ENCODE results near the gene CCDC187.

CCDC187 gene

DNA sequence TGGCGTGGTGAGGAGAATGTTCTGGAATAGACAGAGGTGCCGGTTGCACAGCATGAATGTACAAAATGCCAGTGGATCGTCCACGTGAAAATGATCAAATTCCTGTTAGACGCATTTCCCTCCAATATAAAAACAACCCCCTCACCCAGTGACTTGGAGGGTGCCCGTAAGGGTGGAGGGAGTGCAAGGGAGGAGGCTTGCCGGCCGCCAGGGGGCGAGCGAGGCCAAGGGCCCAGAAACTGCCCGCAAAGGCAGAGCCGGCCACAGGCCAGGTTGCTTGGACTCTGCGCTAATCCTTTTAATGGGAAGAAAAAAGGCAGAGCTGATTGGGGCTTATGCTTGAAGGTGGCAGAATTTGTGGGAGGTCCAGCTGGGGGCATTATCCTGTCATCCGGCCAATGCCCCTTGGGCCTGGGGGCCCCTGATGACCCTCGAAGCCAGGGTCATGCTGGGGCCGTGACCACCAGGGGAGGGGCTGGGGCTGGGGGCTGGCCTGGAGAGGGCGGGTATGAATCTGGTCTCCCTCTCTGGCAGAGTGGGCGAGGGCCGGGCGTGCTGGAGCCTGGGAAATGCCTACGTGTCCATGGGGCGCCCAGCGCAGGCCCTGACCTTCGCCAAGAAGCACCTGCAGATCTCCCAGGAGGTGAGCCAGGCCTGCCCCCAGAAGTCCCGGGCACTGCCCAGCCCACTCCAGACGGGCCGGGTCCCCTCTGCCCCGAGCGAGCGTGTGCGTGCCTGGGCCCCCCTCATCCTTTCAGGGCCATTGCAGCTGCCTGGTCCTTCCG, 35.5 kb upstream of the CCDC187 start:
- Histone ChIP-seq H3K9ac (ENCODE audit: low read depth in 1 of 2, low read length in 2 of 2) (no peak overlapping the region), H3K27me3 (ENCODE audit: control insufficient read depth in 1 of 2, insufficient read depth in 2 of 2, low read length in 2 of 2) (no peaks in the 10 kb centered on the region)

DNA sequence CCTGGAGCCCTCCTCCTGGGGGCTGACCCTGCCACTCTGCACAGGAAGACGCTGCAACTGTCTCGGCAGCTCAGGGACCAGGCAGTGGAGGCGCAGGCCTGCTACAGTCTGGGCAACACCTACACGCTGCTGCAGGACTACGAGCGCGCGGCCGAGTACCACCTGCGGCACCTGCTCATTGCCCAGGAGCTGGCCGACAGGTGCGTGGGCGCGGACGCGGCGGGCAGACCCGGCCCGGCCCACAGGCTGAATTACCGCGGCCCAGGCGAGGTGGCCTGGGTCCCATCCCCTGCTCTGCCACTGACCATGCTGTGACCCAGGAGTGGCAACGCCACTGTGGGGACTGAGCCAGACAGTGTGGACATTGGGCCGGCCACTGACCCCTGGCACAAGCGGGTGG, 34.6 kb upstream of the CCDC187 start:
- Histone ChIP-seq H3K27ac (ENCODE audit: low read depth, low read length) (no peak overlapping the region), H3K4me3 (ENCODE audit: low read depth in 1 of 2, low read length in 2 of 2) (no peak overlapping the region), H3K9me3 (ENCODE audit: control insufficient read depth in 1 of 2, low read length in 2 of 2) (no peaks in the 10 kb centered on the region), H3K27me3 (ENCODE audit: control insufficient read depth in 1 of 2, insufficient read depth in 2 of 2, low read length in 2 of 2) (no peaks in the 10 kb centered on the region), H3K9ac (ENCODE audit: low read depth in 1 of 2, low read length in 2 of 2) (no peak overlapping the region), H3K36me3 (ENCODE audit: control insufficient read depth in 1 of 2, insufficient read depth in 2 of 2, low read length in 2 of 2) (no peaks in the 10 kb centered on the region), H3K4me1 (ENCODE audit: control insufficient read depth in 1 of 2, insufficient read depth in 2 of 2, low read length in 2 of 2) (peaks cover 7 to 8% of the 10 kb centered on the region in 2 donors)

More for the DNA sequence above, 35.5 kb upstream of the CCDC187 start:
- Histone ChIP-seq H3K4me1 (ENCODE audit: control insufficient read depth in 1 of 2, insufficient read depth in 2 of 2, low read length in 2 of 2) (peaks cover 7 to 8% of the 10 kb centered on the region in 2 donors), H3K36me3 (ENCODE audit: control insufficient read depth in 1 of 2, insufficient read depth in 2 of 2, low read length in 2 of 2) (no peaks in the 10 kb centered on the region), H3K27ac (ENCODE audit: low read depth, low read length) (no peak overlapping the region), H3K9me3 (ENCODE audit: control insufficient read depth in 1 of 2, low read length in 2 of 2) (no peaks in the 10 kb centered on the region), H3K4me3 (ENCODE audit: low read depth in 1 of 2, low read length in 2 of 2) (no peak overlapping the region)

DNA sequence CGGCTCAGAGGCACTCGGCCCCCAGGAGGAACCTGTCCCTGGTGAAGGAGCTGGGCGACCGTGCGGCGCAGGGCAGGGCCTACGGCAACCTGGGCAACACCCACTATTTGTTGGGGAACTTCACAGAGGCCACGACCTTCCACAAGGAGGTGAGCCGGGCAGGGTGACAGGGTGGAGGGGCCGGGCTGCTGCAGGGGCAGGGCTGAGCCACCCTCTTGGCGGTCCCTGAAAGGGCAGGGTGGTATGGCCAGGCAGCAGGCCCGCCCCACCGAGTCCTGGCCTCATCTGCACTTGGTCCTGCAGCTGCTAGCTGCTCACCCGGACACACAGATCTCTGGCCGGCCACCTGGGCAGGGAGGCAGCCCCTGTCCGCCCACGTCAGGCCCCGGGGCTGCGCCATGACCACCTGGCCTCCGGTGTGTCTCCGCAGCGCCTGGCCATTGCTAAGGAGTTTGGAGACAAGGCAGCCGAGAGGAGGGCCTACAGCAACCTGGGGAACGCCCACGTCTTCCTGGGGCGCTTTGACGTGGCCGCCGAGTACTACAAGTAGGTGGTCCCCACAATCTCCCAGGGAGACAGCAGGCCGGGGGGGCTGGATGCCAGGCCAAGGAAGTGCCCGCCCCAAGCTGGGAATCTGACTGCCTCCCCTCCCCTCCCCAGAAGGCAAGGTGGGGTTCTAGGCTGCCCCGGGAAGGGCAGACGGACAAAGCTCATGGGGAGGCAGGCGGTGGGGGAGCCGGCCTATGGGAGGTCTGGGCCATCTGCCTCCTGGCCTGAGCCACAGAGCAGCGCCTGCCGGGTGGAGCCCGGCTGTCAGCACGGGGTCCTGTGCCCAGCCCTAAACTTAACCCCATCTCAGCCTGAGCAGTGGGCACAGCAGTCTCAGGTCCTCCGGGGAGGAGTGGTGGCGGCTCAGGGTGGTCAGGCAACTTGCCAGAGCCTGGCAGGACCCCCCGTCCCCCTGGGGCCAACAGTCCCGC, 33.8 kb upstream of the CCDC187 start:
- Histone ChIP-seq H3K4me1 (ENCODE audit: control insufficient read depth in 1 of 2, insufficient read depth in 2 of 2, low read length in 2 of 2) (peaks cover 0 to 2% of the 10 kb centered on the region in 2 donors), H3K4me3 (ENCODE audit: low read depth in 1 of 2, low read length in 2 of 2) (no peak overlapping the region), H3K36me3 (ENCODE audit: control insufficient read depth in 1 of 2, insufficient read depth in 2 of 2, low read length in 2 of 2) (no peaks in the 10 kb centered on the region)

DNA sequence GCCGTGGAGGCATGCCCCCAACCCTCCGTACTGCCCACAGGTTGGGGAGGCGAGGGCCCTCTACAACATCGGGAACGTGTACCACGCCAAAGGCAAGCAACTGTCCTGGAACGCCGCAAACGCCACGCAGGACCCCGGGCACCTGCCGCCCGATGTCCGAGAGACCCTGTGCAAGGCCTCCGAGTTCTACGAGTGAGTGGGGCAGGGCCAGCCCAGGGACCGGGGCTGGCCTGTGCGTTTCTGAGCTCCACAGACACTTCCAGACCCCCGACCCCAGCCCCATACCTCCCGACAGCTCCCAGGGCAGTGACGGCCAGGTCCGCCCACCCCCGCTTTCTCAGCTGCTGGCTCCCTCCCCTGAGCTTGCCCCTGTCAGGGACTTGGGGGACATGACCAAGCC, 33.0 kb upstream of the CCDC187 start:
- H3K4me1 ChIP-seq (ENCODE audit: control insufficient read depth in 1 of 2, insufficient read depth in 2 of 2, low read length in 2 of 2) = no peaks in the 10 kb centered on the region
- H3K4me3 ChIP-seq (ENCODE audit: low read depth in 1 of 2, low read length in 2 of 2) = no peak overlapping the region
- H3K27me3 ChIP-seq (ENCODE audit: control insufficient read depth in 1 of 2, insufficient read depth in 2 of 2, low read length in 2 of 2) = no peaks in the 10 kb centered on the region
- H3K27ac ChIP-seq (ENCODE audit: low read depth, low read length) = no peak overlapping the region
- no peaks in the 10 kb centered on the region for H3K9me3 ChIP-seq (ENCODE audit: control insufficient read depth in 1 of 2, low read length in 2 of 2)
- no peaks in the 10 kb centered on the region for H3K36me3 ChIP-seq (ENCODE audit: control insufficient read depth in 1 of 2, insufficient read depth in 2 of 2, low read length in 2 of 2)
- no peak overlapping the region for H3K9ac ChIP-seq (ENCODE audit: low read depth in 1 of 2, low read length in 2 of 2)

More for the DNA sequence above, 33.8 kb upstream of the CCDC187 start:
- Histone ChIP-seq H3K27me3 (ENCODE audit: control insufficient read depth in 1 of 2, insufficient read depth in 2 of 2, low read length in 2 of 2) (no peaks in the 10 kb centered on the region), H3K9me3 (ENCODE audit: control insufficient read depth in 1 of 2, low read length in 2 of 2) (no peaks in the 10 kb centered on the region), H3K9ac (ENCODE audit: low read depth in 1 of 2, low read length in 2 of 2) (no peak overlapping the region), H3K27ac (ENCODE audit: low read depth, low read length) (no peak overlapping the region)

DNA sequence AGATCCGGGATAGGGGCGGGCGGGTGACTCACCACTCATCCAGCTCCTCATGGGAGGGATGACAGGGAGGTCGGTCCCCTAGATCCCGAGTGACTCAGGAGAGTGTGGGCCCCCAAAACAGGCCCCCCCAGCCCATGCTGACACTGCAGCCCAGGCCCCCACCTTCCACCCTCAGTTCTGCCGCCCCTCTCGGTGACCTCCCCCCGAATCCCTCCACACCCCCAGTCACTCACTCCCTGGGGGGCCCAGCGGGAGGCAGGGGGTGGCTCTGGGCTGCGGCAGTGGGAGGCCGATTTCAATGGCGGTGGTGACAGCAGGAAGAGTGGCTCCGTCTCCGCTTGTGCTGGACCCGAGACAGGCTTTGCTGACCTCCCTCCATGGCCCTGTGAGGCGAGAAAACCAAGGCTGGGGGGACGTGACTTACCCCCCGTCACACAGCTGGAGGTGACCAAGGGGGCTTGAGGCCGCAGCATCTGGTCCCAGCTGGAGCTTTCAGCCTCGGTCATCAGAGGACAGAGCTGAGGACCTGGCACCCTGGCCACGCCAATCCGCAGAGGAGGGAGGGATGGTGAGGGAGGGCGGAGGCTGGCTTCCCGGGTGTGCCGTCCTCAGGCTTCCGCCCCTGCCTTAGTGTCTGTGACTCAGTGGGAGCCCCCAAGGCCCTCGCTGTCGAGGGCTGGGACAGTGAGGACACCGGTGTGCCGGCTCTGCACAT, 32.4 kb upstream of the CCDC187 start:
- H3K27me3 ChIP-seq (ENCODE audit: control insufficient read depth in 1 of 2, insufficient read depth in 2 of 2, low read length in 2 of 2) = no peaks in the 10 kb centered on the region
- H3K4me1 ChIP-seq (ENCODE audit: control insufficient read depth in 1 of 2, insufficient read depth in 2 of 2, low read length in 2 of 2) = no peaks in the 10 kb centered on the region
- H3K4me3 ChIP-seq (ENCODE audit: low read depth in 1 of 2, low read length in 2 of 2) = no peak overlapping the region
- no peak overlapping the region for H3K9ac ChIP-seq (ENCODE audit: low read depth in 1 of 2, low read length in 2 of 2)
- no peaks in the 10 kb centered on the region for H3K36me3 ChIP-seq (ENCODE audit: control insufficient read depth in 1 of 2, insufficient read depth in 2 of 2, low read length in 2 of 2)
- no peaks in the 10 kb centered on the region for H3K9me3 ChIP-seq (ENCODE audit: control insufficient read depth in 1 of 2, low read length in 2 of 2)
- peak overlapping the region; percentile 42 for H3K27ac ChIP-seq (ENCODE audit: low read depth, low read length)

DNA sequence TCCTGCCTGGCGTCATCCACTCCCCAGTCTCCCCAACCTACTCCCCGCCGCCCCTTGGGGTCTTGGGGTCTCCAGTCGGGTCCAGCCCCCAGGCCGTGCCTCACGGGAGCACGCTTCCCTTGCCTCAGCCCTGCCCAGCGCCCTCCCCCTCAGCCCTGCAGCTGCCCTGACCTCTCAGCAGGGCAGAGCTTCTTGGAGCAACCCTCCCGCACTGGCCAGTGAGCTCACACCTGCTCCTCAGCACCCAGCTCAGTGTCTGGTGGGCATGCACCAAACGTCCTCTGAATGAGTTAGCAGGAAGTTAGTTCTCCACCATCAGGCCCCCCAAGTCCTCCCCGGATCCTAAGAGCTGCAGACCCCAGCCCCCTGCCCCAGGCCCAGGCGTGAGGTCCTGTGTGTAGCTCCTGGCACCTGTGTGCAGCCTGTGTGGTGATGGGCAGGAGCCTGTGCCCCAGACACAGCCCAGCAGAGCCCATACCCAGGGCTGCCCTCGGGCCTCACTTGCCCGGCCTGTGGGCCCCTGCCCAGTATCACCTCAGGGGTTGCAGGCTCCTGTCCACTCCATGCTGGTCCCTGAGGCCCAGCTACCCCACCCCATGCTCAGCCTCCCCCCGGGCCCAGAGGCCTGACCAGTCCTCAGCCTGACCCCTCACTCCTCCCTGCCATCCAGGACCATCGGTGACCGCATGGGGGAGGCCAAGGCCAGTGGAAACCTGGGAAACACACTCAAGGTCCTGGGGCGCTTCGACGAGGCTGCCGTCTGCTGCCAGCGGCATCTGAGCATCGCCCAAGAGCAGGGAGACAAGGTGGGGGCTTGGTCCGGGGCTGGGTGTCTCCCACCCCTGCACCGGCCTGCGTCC, 31.6 kb upstream of the CCDC187 start:
- Histone ChIP-seq H3K9ac (ENCODE audit: low read depth in 1 of 2, low read length in 2 of 2) (no peak overlapping the region), H3K36me3 (ENCODE audit: control insufficient read depth in 1 of 2, insufficient read depth in 2 of 2, low read length in 2 of 2) (no peaks in the 10 kb centered on the region), H3K27ac (ENCODE audit: low read depth, low read length) (no peak overlapping the region), H3K9me3 (ENCODE audit: control insufficient read depth in 1 of 2, low read length in 2 of 2) (no peaks in the 10 kb centered on the region), H3K4me1 (ENCODE audit: control insufficient read depth in 1 of 2, insufficient read depth in 2 of 2, low read length in 2 of 2) (no peaks in the 10 kb centered on the region), H3K4me3 (ENCODE audit: low read depth in 1 of 2, low read length in 2 of 2) (no peak overlapping the region), H3K27me3 (ENCODE audit: control insufficient read depth in 1 of 2, insufficient read depth in 2 of 2, low read length in 2 of 2) (no peaks in the 10 kb centered on the region)

DNA sequence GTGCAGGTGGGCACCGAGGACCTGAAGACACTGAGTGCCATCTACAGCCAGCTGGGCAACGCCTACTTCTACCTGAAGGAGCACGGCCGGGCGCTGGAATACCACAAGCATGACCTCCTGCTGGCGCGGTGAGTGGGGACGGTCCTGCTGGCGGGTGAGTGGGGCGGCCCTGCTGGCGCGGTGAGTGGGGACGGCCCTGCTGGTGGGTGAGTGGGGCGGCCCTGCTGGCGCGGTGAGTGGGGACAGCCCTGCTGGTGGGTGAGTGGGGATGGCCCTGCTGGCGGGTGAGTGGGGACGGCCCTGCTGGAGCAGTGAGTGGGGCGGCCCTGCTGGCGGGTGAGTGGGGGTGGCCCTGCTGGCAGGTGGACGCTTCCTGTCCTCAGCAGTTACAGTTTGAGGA, 30.6 kb upstream of the CCDC187 start:
- Histone ChIP-seq H3K4me3 (ENCODE audit: low read depth in 1 of 2, low read length in 2 of 2) (no peak overlapping the region), H3K9me3 (ENCODE audit: control insufficient read depth in 1 of 2, low read length in 2 of 2) (no peaks in the 10 kb centered on the region), H3K27me3 (ENCODE audit: control insufficient read depth in 1 of 2, insufficient read depth in 2 of 2, low read length in 2 of 2) (no peaks in the 10 kb centered on the region), H3K4me1 (ENCODE audit: control insufficient read depth in 1 of 2, insufficient read depth in 2 of 2, low read length in 2 of 2) (no peaks in the 10 kb centered on the region), H3K9ac (ENCODE audit: low read depth in 1 of 2, low read length in 2 of 2) (no peak overlapping the region), H3K36me3 (ENCODE audit: control insufficient read depth in 1 of 2, insufficient read depth in 2 of 2, low read length in 2 of 2) (no peaks in the 10 kb centered on the region), H3K27ac (ENCODE audit: low read depth, low read length) (no peak overlapping the region)

DNA sequence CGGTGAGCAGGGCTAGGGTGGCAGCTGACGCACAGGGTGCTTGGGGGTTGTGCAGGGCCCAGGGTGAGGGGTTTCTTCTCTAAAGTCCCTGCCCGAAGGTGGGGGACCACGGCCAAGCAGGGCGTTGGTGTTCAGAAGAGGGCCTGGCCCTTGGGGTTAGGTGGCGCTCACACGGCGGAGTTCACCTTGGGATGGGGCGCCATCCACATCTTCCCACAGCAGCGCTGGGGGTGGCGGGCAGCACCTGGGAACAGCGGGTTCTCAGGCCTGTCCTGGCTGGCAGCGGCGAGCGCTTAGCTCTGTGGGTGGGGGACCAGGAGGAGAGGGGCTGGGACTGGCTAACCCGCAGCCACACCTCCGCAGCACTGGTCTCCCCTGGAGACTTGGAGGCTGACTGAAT, 29.6 kb upstream of the CCDC187 start:
- Histone ChIP-seq H3K9ac (ENCODE audit: low read depth in 1 of 2, low read length in 2 of 2) (no peak overlapping the region), H3K4me3 (ENCODE audit: low read depth in 1 of 2, low read length in 2 of 2) (no peak overlapping the region), H3K27ac (ENCODE audit: low read depth, low read length) (no peak overlapping the region), H3K9me3 (ENCODE audit: control insufficient read depth in 1 of 2, low read length in 2 of 2) (no peaks in the 10 kb centered on the region), H3K4me1 (ENCODE audit: control insufficient read depth in 1 of 2, insufficient read depth in 2 of 2, low read length in 2 of 2) (peaks cover 0 to 7% of the 10 kb centered on the region in 2 donors), H3K27me3 (ENCODE audit: control insufficient read depth in 1 of 2, insufficient read depth in 2 of 2, low read length in 2 of 2) (no peaks in the 10 kb centered on the region), H3K36me3 (ENCODE audit: control insufficient read depth in 1 of 2, insufficient read depth in 2 of 2, low read length in 2 of 2) (no peaks in the 10 kb centered on the region)

DNA sequence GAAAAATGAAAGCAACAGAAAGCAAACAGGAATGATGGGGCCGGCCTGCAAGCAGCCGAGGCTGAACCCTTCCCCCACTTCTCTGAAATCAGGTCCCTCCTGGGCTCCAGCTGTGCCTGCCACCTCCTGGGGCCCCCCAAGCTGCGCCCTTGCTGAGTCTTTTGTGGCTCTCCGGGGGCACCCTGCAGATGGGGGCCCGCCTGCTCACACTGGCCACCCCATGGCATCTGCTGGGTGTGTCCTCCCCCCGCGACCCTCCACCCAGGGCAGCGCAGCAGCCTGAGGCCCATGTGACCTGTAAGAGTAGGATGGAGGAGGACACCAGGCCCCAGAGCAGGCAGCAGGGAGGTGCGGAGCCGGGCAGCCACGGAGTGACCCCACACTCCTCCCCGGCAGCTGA, 29.2 kb upstream of the CCDC187 start:
- H3K9me3 ChIP-seq (ENCODE audit: control insufficient read depth in 1 of 2, low read length in 2 of 2) = no peaks in the 10 kb centered on the region

More for the DNA sequence above, 29.2 kb upstream of the CCDC187 start:
- no peak overlapping the region for H3K4me3 ChIP-seq (ENCODE audit: low read depth in 1 of 2, low read length in 2 of 2)
- H3K4me1 ChIP-seq (ENCODE audit: control insufficient read depth in 1 of 2, insufficient read depth in 2 of 2, low read length in 2 of 2) = peaks cover 0 to 9% of the 10 kb centered on the region in 2 donors
- H3K27ac ChIP-seq (ENCODE audit: low read depth, low read length) = no peak overlapping the region
- no peak overlapping the region for H3K9ac ChIP-seq (ENCODE audit: low read depth in 1 of 2, low read length in 2 of 2)
- peaks cover 0 to 2% of the 10 kb centered on the region in 2 donors for H3K27me3 ChIP-seq (ENCODE audit: control insufficient read depth in 1 of 2, insufficient read depth in 2 of 2, low read length in 2 of 2)
- no peaks in the 10 kb centered on the region for H3K36me3 ChIP-seq (ENCODE audit: control insufficient read depth in 1 of 2, insufficient read depth in 2 of 2, low read length in 2 of 2)
